ENCODE measurements around the gene MAP4K5.

GRCh38 chr14:50520947-50521815 lies 11.2 kb downstream of the MAP4K5 start:
- TF ChIP-seq CTCF (IDR thresholded peaks at IDR 0.05) = no peak
- no peak for TF ChIP-seq ZNF232 (CRISPR knock-in tag; IDR thresholded peaks at IDR 0.05)
- no peak for TF ChIP-seq USF2 (CRISPR knock-in tag; IDR thresholded peaks at IDR 0.05)
- TF ChIP-seq FOXP1 (CRISPR knock-in tag; IDR thresholded peaks at IDR 0.05; ENCODE audit: borderline replicate concordance) = no peak
- no peak for TF ChIP-seq MAX (CRISPR knock-in tag; IDR thresholded peaks at IDR 0.05)
- TF ChIP-seq ZBTB21 (CRISPR knock-in tag; IDR thresholded peaks at IDR 0.05; ENCODE audit: borderline replicate concordance) = no peak
- no peak for TF ChIP-seq NR3C1 (CRISPR knock-in tag; conservative IDR thresholded peaks at IDR 0.05; ENCODE audit: low read depth)
- no peak for TF ChIP-seq CBFB (CRISPR knock-in tag; IDR thresholded peaks at IDR 0.05; ENCODE audit: low read depth)
- no peak for TF ChIP-seq E2F1 (CRISPR knock-in tag; IDR thresholded peaks at IDR 0.05)
- no peak for TF ChIP-seq CREB1 (CRISPR knock-in tag; IDR thresholded peaks at IDR 0.05)
- TF ChIP-seq TP53 (CRISPR knock-in tag; IDR thresholded peaks at IDR 0.05) = no peak
- no peak for TF ChIP-seq STAT6 (CRISPR knock-in tag; conservative IDR thresholded peaks at IDR 0.05; ENCODE audit: low read depth)
